Colonic mucosa (tissue), 4 donors: ENCODE data around the gene OTUD7B. TPM values are rescaled to one million over a fixed set of nuclear protein-coding genes. Genes with fewer than 3 reads are reported as not detected.

Experiments
- DNase-seq: peaks from one replicate; pipeline ENCODE4 v3.0.0-alpha.2; 2020
- H3K27ac ChIP-seq: fragments of 200-600 bp; one replicate; pipeline ENCODE4 v1.8.0; 2021
- H3K27me3 ChIP-seq: fragments of 200-600 bp; one replicate; pipeline ENCODE4 v1.8.0; 2021
- H3K36me3 ChIP-seq: fragments of 200-600 bp; one replicate; pipeline ENCODE4 v1.8.0; 2021
- H3K4me1 ChIP-seq: fragments of 200-600 bp; one replicate; pipeline ENCODE4 v1.8.0; 2021; ENCODE audit warnings: mild to moderate bottlenecking
- H3K4me3 ChIP-seq: fragments of 200-600 bp; one replicate; pipeline ENCODE4 v1.8.0; 2021
- H3K9ac ChIP-seq, 2 donors: one replicate each; pipeline ENCODE4 v1.7.0; 2013; ENCODE audit warnings: control low read depth in 2 of 2, low read depth in 2 of 2, low read length in 2 of 2
- H3K9me3 ChIP-seq: fragments of 200-600 bp; one replicate; pipeline ENCODE4 v1.8.0; 2021
- intact Hi-C: fragments of 100-400 bp; cut with DNase I; formaldehyde crosslinking; loops from one replicate; pipeline ENCODE4 v1.14.1; 2022
- total RNA-seq, 2 donors: library from RNA; stranded (reverse); fragmentation: NEBNext Ultra II Directional in 1 of 2; extraction: Animal tissue kit (Norgen Biotek cat#: 25700) in 1 of 2; gene quantifications; one replicate each; pipeline ENCODE4 v1.2.1, GENCODE V29; 2021
- TF ChIP-seq, protein P1 (sequence below): fragments of 200-600 bp; IDR thresholded peaks from one replicate; pipeline ENCODE4 v1.8.0; 2022; ENCODE audit warnings: antibody characterized with exemption, mild to moderate bottlenecking
- donor health status: healthy.
- donor health status: DM: no; HTN: no; CAD: no.
- donor health status: DM: no; HTN: no; CAD: no.

The OTUD7B gene
- total RNA-seq, 2 donors from 2014 or later: 33.7 to 38.7 TPM

DNA sequence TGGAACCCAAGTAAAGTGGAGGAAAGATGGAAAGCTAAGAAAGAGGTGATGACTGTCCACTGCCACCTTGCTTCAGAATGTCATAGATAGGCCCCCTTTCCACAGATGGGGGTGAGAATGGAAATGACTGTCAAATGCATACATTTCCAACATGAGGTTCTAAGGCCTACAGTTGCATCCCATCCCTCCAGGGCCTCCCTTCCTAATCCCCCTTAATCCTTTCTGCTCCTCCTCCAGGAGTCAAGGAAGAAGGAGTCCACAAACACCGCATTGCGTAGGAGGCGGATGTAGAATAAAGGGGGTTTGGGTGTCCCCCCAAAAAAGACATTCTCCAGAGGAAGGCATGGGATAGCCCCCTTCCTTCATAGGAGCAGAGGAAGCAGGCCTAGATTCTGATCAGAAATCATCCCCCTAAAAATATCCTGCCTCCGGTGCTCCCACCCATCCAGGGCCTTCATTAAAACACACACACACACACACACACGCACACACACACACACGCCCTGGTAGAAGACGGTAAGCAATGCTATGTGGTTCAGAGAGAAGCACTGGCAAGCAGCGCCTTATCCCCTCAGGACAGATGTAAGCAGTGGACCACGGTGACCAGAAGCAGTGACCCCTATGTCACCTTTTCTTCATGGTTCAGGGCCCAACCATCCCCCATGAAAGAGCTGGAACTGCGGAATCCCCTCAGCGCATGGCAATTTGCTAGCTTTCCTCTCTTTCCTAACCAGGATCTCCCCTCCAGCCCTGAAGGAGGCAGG lies 94.9 kb downstream of the OTUD7B start:
- no peak overlapping the region for H3K9ac ChIP-seq

DNA sequence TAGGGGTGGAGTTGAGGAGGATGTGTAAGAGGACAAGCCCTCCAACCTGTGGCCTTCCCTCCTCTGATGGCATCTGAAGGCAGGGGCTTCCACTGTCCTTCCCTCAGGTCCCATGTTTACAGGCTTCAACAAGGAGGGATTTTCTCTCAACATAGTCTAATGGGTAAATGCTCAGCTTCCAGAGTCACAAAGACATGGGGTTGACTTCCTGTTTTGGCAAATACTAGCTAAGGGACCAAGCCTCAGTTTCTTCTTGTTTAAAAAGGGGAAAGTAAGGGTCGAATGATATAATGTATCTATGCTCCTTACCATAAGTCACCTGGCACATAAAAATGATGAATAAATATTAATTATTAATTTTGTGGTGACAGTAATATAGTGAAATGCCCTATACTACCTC lies 96.0 kb downstream of the OTUD7B start:
- H3K27me3 ChIP-seq: peaks cover 4% of the 10 kb centered on the region
- no peaks in the 10 kb centered on the region for H3K4me1 ChIP-seq
- H3K36me3 ChIP-seq: no peaks in the 10 kb centered on the region
- intact Hi-C loops: no loop called here
- TF ChIP-seq, protein P1, sequence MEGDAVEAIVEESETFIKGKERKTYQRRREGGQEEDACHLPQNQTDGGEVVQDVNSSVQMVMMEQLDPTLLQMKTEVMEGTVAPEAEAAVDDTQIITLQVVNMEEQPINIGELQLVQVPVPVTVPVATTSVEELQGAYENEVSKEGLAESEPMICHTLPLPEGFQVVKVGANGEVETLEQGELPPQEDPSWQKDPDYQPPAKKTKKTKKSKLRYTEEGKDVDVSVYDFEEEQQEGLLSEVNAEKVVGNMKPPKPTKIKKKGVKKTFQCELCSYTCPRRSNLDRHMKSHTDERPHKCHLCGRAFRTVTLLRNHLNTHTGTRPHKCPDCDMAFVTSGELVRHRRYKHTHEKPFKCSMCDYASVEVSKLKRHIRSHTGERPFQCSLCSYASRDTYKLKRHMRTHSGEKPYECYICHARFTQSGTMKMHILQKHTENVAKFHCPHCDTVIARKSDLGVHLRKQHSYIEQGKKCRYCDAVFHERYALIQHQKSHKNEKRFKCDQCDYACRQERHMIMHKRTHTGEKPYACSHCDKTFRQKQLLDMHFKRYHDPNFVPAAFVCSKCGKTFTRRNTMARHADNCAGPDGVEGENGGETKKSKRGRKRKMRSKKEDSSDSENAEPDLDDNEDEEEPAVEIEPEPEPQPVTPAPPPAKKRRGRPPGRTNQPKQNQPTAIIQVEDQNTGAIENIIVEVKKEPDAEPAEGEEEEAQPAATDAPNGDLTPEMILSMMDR: no peak
- no peak overlapping the region for H3K27ac ChIP-seq
- no peaks in the 10 kb centered on the region for H3K9me3 ChIP-seq
- no peak overlapping the region for H3K4me3 ChIP-seq
- H3K9ac ChIP-seq: no peak overlapping the region
- no peak for DNase-seq

More for the DNA sequence above, 94.9 kb downstream of the OTUD7B start:
- H3K36me3 ChIP-seq: no peaks in the 10 kb centered on the region
- no peaks in the 10 kb centered on the region for H3K9me3 ChIP-seq
- DNase-seq: no peak
- intact Hi-C loops: no loop called here
- no peaks in the 10 kb centered on the region for H3K4me1 ChIP-seq
- H3K27me3 ChIP-seq: peaks cover 4% of the 10 kb centered on the region
- TF ChIP-seq, protein P1: no peak
- H3K4me3 ChIP-seq: no peak overlapping the region
- no peak overlapping the region for H3K27ac ChIP-seq

DNA sequence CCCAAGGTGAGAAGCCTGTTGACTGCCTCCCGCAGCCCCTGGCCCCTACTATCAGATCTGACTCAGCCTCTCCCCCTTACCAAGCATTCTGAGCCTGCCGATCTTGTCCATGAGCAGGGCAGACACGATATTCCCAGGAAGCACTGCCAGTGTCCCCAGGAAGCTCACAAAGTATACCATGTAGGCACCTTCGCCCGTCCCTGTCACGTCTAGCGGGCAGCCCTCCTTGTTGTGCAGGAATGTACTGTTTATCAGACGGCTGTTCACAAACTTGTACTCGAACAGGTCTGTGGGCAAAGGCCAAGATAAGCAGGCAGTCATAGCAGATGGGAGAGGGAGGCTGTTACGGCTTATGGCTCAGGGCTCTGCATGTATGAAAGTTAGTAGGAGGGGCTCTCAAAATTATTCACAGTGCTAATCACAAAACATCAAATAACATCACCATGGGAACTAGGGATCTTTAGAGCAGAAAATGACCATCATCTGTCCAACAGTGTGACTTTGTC lies 103.9 kb downstream of the OTUD7B start:
- no peaks in the 10 kb centered on the region for H3K4me1 ChIP-seq
- no peaks in the 10 kb centered on the region for H3K36me3 ChIP-seq
- H3K9ac ChIP-seq: no peak overlapping the region
- TF ChIP-seq, protein P1: no peak
- intact Hi-C loops: no loop called here
- no peaks in the 10 kb centered on the region for H3K27me3 ChIP-seq
- DNase-seq: no peak
- H3K27ac ChIP-seq: no peak overlapping the region
- H3K4me3 ChIP-seq: no peak overlapping the region
- no peaks in the 10 kb centered on the region for H3K9me3 ChIP-seq

DNA sequence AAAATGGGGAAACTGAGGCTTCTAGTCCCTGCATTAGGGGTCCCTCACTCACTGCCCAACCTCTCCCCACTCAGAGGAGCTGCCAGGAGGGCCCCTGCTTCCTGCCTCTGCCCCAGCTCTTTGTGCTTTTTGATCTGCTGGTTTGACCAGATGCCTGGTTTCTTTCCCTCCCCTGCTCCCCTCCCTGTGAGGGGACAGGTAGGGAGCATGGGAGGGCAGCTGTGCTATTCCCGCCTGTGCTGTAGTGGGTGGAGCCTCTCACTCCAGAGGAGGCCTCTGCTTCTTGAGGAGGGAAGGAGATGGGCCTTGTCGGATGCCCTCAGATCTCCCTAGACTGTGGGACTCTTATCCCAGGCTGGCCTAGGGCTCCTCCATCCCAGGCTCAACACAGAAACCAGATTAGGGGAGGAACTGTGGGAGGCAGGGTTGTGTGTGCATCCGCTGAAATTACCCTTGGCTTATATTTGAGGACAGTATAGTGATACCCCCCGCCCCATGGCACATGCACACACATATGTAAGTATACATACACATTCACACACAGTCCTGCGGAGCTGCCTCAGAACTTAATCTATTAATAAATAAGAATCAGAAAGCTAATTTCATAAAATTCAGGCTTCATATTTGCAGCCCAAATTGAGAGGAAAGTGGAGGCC lies 106.6 kb downstream of the OTUD7B start:
- no peak overlapping the region for H3K4me3 ChIP-seq
- H3K36me3 ChIP-seq: no peaks in the 10 kb centered on the region
- TF ChIP-seq, protein P1: no peak
- H3K9ac ChIP-seq: no peak overlapping the region
- H3K4me1 ChIP-seq: no peaks in the 10 kb centered on the region
- no peaks in the 10 kb centered on the region for H3K27me3 ChIP-seq
- H3K9me3 ChIP-seq: no peaks in the 10 kb centered on the region
- DNase-seq: no peak
- H3K27ac ChIP-seq: no peak overlapping the region
- intact Hi-C loops: no loop called here

DNA sequence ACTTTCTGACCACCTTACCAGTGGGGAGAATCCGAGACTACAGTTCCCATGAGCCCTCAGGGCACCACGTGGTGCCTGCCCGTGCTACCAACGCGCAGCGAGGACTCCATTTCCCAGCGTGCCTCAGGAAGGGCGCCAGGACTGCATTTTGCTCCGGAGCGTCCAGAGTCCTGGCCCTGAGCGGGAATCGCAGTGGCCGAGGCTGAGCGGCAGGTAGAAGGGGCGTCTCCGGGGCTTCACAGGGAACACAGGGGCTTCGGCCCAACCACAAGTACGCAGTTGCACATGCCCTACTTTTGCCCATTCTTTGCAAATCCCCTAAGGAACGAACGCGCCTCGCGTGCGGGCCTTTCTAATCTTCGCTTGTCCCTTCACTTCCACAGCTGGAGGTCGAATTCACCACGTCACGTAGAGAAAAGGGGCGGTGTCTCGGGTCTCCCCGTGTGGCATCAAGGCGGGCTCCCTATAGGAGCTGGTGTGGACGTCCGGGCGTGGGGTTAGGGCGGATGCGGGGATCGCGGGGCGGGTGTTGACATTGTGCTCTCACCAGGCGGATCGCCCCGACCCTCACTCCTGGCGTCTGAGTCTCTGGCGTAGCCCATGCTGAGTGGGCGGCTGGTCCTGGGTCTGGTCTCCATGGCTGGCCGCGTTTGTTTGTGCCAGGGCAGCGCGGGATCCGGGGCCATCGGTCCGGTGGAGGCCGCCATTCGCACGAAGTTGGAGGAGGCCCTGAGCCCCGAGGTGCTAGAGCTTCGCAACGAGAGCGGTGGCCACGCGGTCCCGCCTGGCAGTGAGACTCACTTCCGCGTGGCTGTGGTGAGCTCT lies 110.9 kb downstream of the OTUD7B start, which contains the start of gene BOLA1:
Gene BOLA1 (plus strand): TSS at position 109 of the 825 bp plus-strand sequence. CDS start 492 bp downstream, at position 601.
- TF ChIP-seq, protein P1: no peak
- intact Hi-C loops: no loop called here
- Histone ChIP-seq H3K9ac (peak within 1 kb of the TSS; percentile 76 to 93), H3K27me3 (no peaks in the 10 kb centered on the region), H3K36me3 (no peaks in the 10 kb centered on the region), H3K4me1 (no peaks in the 10 kb centered on the region), H3K27ac (peak within 1 kb of the TSS; percentile 60), H3K9me3 (no peaks in the 10 kb centered on the region), H3K4me3 (peak within 1 kb of the TSS; percentile 38)
- DNase-seq: peak; percentile 95
